GM12892 (cell line): Measurements from ENCODE around the gene CHD2.

ENCODE experiments used
- DNase-seq: peaks from one replicate; pipeline ENCODE4 v3.0.0; 2011; ENCODE audit not compliant: insufficient read length
- FAIRE-seq: peaks from 2 replicates; lab custom pipeline; 2011; peaks lifted over from hg19 to GRCh38; lab: Jason Lieb, UNC
- POLR2A ChIP-seq: IDR thresholded peaks from 2 replicates; pipeline ENCODE4 v1.6.1; 2011; ENCODE audit warnings: low read depth, low read length, control low read depth
- POLR2AphosphoS5 ChIP-seq: IDR thresholded peaks from 2 replicates; pipeline ENCODE4 v1.6.1; 2011; ENCODE audit warnings: low read depth, low read length, control low read depth
- TAF1 ChIP-seq: IDR thresholded peaks from 2 replicates; pipeline ENCODE4 v1.6.1; 2011; ENCODE audit warnings: low read depth, mild to moderate bottlenecking, control low read depth, low read length, borderline replicate concordance

CHD2 gene

GRCh38 chr15:93076217-93076616 is 176.1 kb downstream of the CHD2 start:
- no peak for FAIRE-seq
- TF ChIP-seq POLR2A (no peak), TAF1 (no peak), POLR2AphosphoS5 (no peak)
- DNase-seq, result no peak

GRCh38 chr15:93076875-93077274 is 176.8 kb downstream of the CHD2 start:
- FAIRE-seq (no peak), DNase-seq (no peak)
- TF ChIP-seq POLR2AphosphoS5 (no peak), POLR2A (no peak)
